Measurements from ENCODE around the gene DOCK3.

DNA sequence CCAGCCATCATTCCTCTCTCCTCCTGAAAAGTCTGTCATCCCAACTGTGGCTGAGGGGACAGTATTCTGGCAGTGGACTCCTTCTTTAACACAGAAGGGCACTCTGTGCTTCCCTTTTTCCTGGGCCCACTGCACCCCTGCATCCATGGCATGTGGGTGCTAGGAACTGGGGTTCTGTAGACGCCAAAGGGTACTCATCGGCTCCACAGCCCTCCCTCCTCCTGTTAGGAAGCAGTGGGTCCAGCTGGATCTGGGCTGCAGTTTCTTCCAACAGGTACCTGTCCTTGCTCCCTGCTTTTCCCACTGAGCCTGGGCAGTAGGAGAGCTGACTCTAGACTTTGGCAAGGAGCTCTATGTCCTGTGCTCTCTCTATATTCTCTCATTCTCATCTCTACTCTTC, 704.0 kb downstream of the DOCK3 start:
- TF ChIP-seq YY1 (IDR thresholded peaks at IDR 0.05), result no peak
- no peak for TF ChIP-seq FOXA1 (IDR thresholded peaks at IDR 0.05)
- no peak for TF ChIP-seq ZBTB33 (IDR thresholded peaks at IDR 0.05)
- no peak for TF ChIP-seq CTCF (IDR thresholded peaks at IDR 0.05; ENCODE audit: low read depth, low read length, missing input control)
- TF ChIP-seq GABPA (IDR thresholded peaks at IDR 0.05 in 1 of 2, conservative IDR thresholded peaks at IDR 0.05 in 1 of 2), result no peak
- TF ChIP-seq TAF1 (conservative IDR thresholded peaks at IDR 0.05), result no peak
- no peak for TF ChIP-seq JUND (IDR thresholded peaks at IDR 0.05)

Data from liver (tissue), 3 donors.